GM21447 (cell line): ENCODE data around the gene VEZT.
"Not testable (repeated sequence)": the region's sequence is repeated elsewhere in the genome, so short reads cannot be mapped to it uniquely, and the experiment has no call there.

Experiments
- ATAC-seq: cut with Tn5 transposase; IDR thresholded peaks from one replicate; pipeline ENCODE4 v1.9.1; 2021; ENCODE audit not compliant: unreplicated experiment

Gene VEZT

GRCh38 chr12:95220726-95221125, 3.1 kb downstream of the VEZT start:
- ATAC-seq, result no peak

DNA sequence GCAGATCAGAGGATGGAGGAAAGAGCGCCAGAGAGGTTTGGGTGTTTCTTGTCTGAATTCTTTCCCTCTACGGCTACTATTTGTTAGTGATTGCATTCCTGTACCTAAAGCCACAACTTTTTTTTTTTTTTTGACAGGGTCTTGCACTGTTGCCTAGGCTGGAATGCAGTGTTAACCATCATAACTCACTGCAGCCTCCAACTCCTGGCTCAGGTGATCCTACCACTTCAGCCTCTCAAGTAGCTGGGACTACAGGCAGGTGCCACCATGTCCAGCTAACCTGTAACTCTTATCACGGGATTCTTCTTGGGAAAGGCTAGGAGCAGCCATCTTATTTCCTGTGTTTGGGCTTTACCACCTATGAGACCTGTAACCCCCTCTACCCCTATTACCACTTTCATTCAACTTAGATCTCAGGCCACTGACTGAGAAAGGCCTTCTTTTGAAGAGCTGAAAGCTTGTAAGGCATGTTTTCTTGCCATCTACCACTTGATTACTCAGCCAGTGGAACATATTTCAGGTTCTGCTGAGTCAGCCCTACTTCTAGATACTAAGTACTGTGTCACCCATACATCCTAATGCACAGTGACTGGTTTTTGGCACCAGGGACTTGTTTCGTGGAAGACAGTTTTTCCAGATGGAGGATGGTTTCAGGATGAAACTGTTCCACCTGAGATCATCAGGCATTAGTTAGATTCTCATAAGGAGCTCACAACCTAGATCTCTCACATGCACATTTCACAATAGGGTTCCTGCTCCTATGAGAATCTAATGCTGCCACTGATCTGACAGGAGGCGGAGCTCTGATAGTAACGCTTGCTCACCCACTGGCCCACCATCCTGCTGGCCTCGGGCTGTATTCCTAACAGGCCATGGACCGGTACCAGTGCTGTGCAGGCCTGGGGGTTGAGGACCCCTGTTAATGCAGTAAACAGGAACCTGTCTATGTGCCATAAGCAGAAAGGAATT, 6.9 kb downstream of the VEZT start:
- no peak for ATAC-seq

DNA sequence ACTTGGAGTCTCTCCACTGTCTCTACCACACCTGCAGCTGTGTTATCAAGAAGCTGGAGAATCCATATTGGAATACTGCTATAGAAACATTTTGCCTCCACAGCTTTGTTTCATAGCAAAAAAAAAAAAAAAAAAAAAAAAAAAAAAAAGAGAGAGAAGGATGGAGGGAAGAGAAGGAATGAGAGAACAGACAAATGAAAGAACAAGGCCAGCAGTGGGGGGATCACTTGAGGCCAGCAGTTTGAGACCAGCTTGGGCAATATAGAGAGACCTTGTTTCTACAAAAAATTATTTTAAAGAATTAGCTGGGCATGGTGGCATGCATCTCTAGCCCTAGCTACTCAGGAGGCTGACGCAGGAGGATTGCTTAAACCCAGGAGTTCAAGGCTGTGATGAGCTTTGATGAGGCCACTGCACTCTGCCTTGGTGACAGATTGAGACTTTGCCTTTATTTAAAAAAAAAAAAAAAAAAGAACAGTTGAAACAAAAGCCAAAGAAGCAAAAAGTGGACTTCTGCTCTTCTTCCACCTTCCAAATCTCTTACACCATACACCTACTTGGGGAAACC, 8.1 kb downstream of the VEZT start:
- ATAC-seq, result no peak

DNA sequence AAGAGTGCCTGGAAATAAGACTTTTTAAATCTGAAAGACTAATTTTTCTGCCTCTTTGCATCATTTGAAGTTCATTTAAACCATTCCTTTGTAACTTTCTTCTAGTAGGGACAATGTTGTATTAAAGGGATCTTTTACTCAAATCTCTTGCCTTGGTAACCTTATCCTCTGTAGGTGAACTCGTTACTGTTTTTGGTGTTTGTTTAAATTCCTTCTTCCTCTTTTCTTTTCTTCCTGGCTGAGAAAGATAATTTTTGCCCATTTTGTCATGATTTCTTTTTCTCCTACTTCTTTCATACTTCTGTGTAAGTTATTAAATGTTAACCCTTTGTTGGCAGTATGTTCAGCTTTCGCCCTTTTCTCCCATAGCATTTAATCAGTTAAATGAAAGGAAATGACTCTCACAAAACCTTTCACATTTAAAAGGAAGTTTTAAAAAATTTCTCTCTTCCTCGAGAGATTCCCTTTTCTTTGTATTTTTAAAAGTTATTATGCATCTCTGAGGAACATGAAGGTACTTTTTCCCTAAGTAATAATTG, 10.3 kb downstream of the VEZT start:
- ATAC-seq, result no peak

DNA sequence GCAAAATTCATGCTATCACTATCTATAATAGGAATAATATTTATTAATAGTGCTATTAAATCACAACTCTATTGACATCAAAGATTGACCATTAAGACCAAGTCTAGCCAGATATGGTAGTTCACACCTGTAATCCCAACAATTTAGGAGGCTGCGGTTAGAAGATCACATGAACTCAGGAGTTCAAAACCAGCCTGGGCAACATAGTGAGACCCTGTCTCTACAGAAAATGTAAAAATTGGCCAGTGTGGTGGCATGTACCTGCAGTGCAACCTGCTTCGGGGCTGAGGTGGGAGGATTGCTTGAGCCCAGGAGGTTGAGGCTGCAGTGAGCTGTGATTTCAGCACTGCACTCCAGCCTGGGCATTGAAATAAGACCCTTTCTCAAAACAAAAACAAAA, 11.0 kb downstream of the VEZT start:
- ATAC-seq, result no peak

DNA sequence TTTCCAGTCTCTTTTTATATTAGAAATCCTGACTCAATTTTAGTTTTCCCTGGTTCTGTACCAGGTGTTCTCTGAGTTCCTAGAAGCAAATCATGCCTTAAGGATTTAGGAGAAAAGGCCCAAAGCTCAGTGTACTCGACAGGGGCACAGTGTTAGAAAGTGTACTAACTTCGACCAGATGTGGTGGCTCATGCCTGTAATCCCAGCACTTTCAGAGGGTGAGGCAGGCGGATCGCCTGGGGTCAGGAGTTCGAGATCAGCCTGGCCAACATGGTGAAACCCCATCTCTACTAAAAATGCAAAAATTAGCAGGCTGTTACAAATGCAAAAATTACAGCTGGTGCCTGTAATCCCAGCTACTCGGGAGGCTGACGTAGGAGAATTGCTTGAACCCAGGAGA, 12.0 kb downstream of the VEZT start:
- ATAC-seq, result no peak

- ATAC-seq, result no peak
Measured at GRCh38 chr12:95230313-95230712, 12.7 kb downstream of the VEZT start.

DNA sequence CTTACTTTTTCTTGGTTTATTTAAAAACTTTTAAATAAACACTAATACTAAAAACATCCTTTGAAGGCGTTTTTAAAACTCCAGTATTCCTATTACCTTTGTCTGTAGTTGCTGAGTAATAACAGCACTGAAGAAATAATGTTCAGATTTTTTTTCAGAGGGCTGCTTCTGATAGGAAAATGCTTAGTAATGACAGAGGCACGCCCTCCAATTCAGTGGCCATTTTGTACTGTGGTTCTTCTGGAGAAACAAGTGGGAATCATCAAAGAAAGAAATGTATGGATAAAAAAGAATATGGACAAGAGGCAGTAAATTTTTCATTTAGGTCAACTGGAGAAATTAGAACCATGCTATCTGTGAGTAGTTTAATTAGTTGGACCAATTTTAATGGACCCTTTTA, 13.6 kb downstream of the VEZT start:
- ATAC-seq, result no peak

DNA sequence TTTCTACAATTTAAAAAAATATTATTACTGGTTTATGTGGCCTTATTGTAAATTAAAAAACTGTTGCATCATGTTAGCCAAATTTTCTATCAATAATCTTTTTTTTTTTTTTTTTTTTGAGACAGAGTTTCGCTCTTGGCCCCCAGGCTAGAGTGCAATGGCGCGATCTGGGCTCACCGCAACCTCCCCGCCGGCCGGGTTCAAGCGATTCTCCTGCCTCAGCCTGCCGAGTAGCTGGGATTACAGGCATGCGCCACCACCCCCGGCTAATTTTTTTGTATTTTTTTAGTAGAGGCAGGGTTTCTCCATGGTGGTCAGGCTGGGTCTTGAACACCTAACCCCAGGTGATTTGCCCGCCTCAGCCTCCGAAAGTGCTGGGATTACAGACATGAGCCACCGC, 16.6 kb downstream of the VEZT start:
- ATAC-seq, result not testable (repeated sequence)

- ATAC-seq, result not testable (repeated sequence)
Measured at GRCh38 chr12:95235621-95236020, 18.0 kb downstream of the VEZT start.

DNA sequence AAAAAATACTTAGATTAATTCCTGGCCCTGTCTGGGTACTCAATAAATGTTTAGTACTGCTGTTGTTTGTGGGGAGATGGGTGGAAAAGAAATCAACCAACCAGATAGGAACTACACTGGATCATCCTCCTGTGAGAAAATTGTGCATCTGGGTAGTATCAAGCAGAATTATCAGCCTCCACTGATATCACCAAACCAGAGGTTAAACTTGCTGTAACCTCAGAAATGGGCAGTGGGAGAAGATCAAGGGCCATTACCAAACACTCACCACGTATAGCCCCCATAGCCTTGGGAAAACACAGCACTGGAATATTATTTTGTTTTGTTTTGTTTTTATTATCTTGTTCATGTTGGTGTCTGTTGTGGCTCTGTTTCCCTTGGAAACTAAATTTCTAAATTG, 19.7 kb downstream of the VEZT start:
- no peak for ATAC-seq

- no peak for ATAC-seq
Measured at GRCh38 chr12:95238150-95238549, 20.5 kb downstream of the VEZT start.

DNA sequence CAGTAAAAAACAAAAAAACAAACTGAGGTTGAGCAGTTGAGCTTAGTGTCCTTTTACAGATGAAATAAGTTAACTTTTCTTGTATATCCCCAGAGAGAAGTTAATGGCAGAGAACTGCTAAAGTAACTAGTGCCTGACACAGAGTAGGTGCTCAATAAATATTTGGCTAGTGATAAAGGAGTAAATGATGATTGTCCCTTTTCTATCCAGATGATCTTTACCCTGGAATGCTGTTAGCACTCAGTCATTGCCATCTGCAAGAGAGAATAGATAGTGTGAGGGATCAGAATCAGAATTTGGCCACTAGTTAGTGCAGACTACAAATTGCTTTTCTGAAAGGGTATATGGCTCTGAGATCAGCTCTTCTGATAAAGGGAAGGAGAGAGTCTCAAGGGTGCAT, 21.6 kb downstream of the VEZT start:
- ATAC-seq, result no peak

GRCh38 chr12:95239835-95240234, 22.2 kb downstream of the VEZT start:
- ATAC-seq, result not testable (repeated sequence)

DNA sequence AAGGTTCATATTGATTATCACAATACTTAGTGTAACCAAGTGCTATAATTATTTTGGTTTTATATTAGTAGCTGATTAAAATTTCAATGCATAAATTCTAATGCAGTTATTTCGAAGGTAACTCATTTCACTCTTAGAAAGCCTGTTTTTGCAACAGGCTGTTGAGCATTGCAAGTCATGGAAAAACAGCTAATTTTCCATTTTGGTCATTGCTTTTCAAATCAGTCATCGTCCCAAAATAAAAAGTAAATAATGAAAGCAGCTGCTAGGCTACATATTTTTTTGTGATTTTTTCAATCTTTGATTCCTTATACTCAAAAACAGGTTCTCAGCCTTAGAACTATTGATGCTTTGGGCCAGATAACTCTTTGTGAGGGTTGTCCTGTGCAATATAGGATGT, 22.9 kb downstream of the VEZT start:
- ATAC-seq, result no peak

DNA sequence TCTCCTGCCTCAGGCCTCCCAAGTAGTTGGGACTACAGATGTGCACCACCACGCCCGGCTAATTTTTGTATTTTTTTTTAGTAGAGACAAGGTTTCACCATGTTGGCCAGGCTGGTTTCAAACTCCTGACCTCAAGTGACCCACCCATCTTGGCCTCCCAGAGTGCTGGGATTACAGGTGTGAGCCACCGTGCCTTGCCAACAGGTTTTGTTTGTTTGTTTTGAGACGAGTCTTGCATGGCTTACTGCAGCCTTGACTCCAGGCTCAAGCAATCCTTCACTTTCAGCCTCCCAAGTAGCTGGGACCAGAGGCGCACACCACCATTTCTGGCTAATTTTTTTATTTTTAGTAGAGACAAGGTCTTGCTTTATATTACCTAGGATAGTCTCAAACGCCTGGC, 23.5 kb downstream of the VEZT start:
- ATAC-seq, result not testable (repeated sequence)

DNA sequence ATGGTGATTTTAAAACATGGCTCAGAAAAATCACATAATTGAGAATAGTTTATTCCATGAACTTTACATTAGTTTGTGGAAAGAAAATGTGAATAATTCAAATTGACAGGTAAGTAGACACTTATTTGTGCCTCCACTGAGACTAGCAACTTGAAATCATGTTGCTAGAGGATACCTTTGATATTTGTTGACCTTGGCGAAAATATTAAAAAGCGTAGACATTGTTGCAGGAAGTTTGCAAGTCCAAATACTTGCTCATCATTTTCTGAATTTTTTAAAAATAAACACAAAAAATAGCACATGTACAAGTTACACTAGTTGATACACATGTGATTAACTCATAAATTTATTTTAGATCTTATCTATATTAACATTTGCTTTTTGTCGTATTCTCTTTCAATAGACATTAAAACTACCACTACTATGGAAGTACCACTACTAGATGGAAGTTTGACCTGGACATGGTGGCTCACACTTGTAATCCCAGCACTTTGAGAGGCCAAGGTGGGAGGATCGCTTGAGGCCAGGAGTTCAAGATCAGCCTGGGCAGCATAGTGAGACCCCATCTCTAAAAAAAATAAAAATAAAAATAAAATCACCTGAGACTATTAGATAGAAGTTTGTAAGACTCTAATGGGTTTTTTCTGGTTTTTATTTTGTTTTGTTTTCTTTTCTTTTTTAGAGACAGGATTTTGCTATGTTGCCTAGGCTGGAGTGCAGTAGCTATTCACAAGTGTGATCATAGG, 24.3 kb downstream of the VEZT start:
- no peak for ATAC-seq

DNA sequence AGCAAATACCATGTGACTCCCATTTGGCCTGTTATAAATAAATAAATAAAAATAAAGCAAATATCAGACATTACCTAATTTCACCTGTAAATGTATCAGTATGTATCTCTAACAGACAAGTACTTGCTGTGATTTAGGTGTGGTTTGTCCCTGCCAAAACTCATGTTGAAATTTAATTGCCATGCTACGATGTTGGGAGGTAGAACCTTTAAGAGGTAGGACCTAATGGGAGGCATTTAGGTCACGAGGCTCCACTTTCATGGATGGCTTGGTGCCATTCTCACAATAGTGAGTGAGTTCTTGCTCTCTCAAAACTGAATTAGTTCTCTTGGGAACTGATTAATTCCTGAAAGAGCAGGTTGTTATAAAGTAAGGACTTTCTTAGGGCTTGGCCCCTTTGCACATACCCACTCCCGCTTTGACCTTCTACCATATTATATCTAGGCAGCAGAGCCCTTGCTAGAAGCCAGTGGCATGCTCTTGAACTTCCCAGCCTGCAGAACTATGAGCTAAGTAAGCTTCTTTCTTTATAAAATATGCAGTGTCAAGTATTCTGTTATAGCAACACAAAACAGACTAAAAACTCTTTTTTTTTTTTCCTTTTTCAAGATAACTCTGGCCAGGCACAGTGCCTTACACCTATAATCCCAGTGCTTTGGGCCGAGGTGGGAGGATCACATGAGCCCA, 26.0 kb downstream of the VEZT start:
- ATAC-seq, result no peak

DNA sequence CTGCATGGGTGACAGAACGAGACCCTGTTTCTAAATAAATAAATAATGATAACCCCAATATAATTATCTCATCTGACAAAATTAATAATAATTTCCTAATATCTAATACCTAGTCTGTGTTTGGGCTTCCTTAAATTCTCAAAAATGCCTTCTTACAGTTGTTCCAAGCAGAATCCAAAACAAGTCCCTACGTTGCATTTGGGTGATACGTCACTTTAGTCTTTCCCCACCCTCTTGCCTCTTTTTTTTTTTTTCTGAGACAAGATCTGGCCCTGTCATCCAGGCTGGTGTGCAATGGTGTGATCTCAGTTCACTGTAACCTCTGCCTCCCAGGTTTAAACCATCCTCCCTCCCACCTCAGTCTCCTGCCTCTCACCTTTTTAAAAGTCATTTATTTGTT, 26.7 kb downstream of the VEZT start:
- no peak for ATAC-seq

DNA sequence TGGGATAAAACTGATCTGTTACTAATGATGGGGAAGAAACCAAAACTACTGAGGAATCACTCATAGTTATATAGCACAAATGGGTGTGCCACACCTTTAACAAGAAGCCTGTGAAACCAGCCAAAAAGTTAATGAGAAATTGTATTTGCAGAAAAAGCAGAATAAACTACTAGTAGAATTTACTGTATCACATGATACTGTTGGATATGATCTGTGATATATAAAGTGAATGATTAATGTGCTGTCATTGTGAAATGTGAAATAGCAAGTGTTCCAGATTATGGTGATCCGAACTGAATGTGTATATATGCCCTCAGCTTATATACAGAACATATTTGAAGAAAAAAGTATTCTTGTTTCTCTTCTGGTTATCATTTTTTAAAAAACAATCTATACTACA, 30.5 kb downstream of the VEZT start:
- no peak for ATAC-seq
